ENCODE measurements around the gene GJB2.

The GJB2 gene

GRCh38 chr13:20192836-20193161, at the start of gene GJB2:
Gene GJB2, minus strand, starts transcription at chr13:20192938. Its CDS starts 3,357 bp downstream, at chr13:20189581.
- no peak for DNase-seq (ENCODE audit: low read depth, low spot score)

GRCh38 chr13:20241593-20241992, 48.9 kb upstream of the GJB2 start:
- DNase-seq (ENCODE audit: low read depth, low spot score), result no peak

- no peak for DNase-seq (ENCODE audit: low read depth, low spot score)
These were observed 47.0 kb upstream of the GJB2 start for GRCh38 chr13:20239748-20240147.

- no peak for DNase-seq (ENCODE audit: low read depth, low spot score)
These were observed 40.0 kb upstream of the GJB2 start for GRCh38 chr13:20232556-20233277.

GRCh38 chr13:20231839-20232555, 39.3 kb upstream of the GJB2 start, which contains the start of gene GJB6:
Gene GJB6, minus strand, starts transcription at chr13:20232319. Its CDS starts 8,839 bp downstream, at chr13:20223480.
- DNase-seq (ENCODE audit: low read depth, low spot score), result no peak

- no peak for DNase-seq (ENCODE audit: low read depth, low spot score)
These were observed 38.4 kb upstream of the GJB2 start for GRCh38 chr13:20230913-20231838.

- no peak for DNase-seq (ENCODE audit: low read depth, low spot score)
These were observed 35.0 kb upstream of the GJB2 start for GRCh38 chr13:20227730-20228129.

GRCh38 chr13:20227288-20227687, 34.5 kb upstream of the GJB2 start:
- no peak for DNase-seq (ENCODE audit: low read depth, low spot score)

- no peak for DNase-seq (ENCODE audit: low read depth, low spot score)
These were observed 29.8 kb upstream of the GJB2 start for GRCh38 chr13:20222553-20222952.

- no peak for DNase-seq (ENCODE audit: low read depth, low spot score)
These were observed 29.0 kb upstream of the GJB2 start for GRCh38 chr13:20221772-20222171.

- DNase-seq (ENCODE audit: low read depth, low spot score), result no peak
These were observed 26.8 kb upstream of the GJB2 start for GRCh38 chr13:20219577-20219976.

- no peak for DNase-seq (ENCODE audit: low read depth, low spot score)
These were observed 24.4 kb upstream of the GJB2 start for GRCh38 chr13:20217168-20217567.

GRCh38 chr13:20209948-20210347, 17.2 kb upstream of the GJB2 start:
- DNase-seq (ENCODE audit: low read depth, low spot score), result no peak

GRCh38 chr13:20206698-20207235, 14.0 kb upstream of the GJB2 start:
- no peak for DNase-seq (ENCODE audit: low read depth, low spot score)

GRCh38 chr13:20206065-20206697, 13.4 kb upstream of the GJB2 start:
- no peak for DNase-seq (ENCODE audit: low read depth, low spot score)

- no peak for DNase-seq (ENCODE audit: low read depth, low spot score)
These were observed 6.0 kb upstream of the GJB2 start for GRCh38 chr13:20198781-20199180.

GRCh38 chr13:20197361-20197834, 4.7 kb upstream of the GJB2 start:
- DNase-seq (ENCODE audit: low read depth, low spot score), result no peak

GRCh38 chr13:20195801-20196200, 3.1 kb upstream of the GJB2 start:
- DNase-seq (ENCODE audit: low read depth, low spot score), result no peak

GRCh38 chr13:20193907-20194631, 1.3 kb upstream of the GJB2 start:
- DNase-seq (ENCODE audit: low read depth, low spot score), result no peak

- DNase-seq (ENCODE audit: low read depth, low spot score), result no peak
These were observed 596 bp upstream of the GJB2 start for GRCh38 chr13:20193162-20193906.

Measured in activated CD4-positive, CD25-positive, alpha-beta regulatory T cell treated with anti-CD3 and anti-CD28 coated beads, Interleukin-2, amount 50 U/mL, for 16 hours (primary cell).